IMR-90 (cell line): ENCODE data around the gene PATL2. TPM values are rescaled to one million over a fixed set of nuclear protein-coding genes. Genes with fewer than 3 reads are reported as not detected.
A peak's percentile ranks its signal among the peaks of the same experiment; 100 is the strongest.

Experiments
- ATAC-seq: fragments of 200-7000 bp; cut with Tn5 transposase; 2 replicates; pipeline ENCODE4 v1.9.1; 2020; ENCODE audit warnings: low read depth, mild to moderate bottlenecking, moderate library complexity
- BruUV-seq: library from RNA; stranded (reverse); fragments of 400-500 nt; replicated peaks from 2 replicates; lab custom pipeline; 2021; lab: Mats Ljungman, UMichigan
- CTCF ChIA-PET: fragments of 300-600 bp; formaldehyde crosslinking; extraction: SDS; loops from one replicate; lab custom pipeline; 2021; ENCODE audit warnings: antibody characterized with exemption; lab: Yijun Ruan, JAX
- POLR2A ChIA-PET: fragments of 300-600 bp; sonication (Branson Sonifier 250); formaldehyde crosslinking; loops from one replicate; lab custom pipeline; 2022; ENCODE audit warnings: antibody characterized with exemption; ENCODE audit not compliant: unreplicated experiment; lab: Charles Lee
- DNase-seq: peaks from one replicate; pipeline ENCODE4 v3.0.0; 2013
- H2AFZ ChIP-seq: replicated peaks from 2 replicates; pipeline ENCODE3; 2013; ENCODE audit warnings: low read length, mild to moderate bottlenecking; ENCODE audit not compliant: poor library complexity
- H2AK5ac ChIP-seq: 2 replicates; pipeline ENCODE4 v1.6.1; 2013; ENCODE audit warnings: low read depth, low read length, inconsistent platforms
- H2AK9ac ChIP-seq: replicated peaks from 2 replicates; pipeline ENCODE3; 2013; ENCODE audit warnings: mild to moderate bottlenecking, low read depth, low read length, moderate library complexity; ENCODE audit not compliant: poor library complexity
- H2BK120ac ChIP-seq: 2 replicates; pipeline ENCODE4 v1.6.1; 2013; ENCODE audit warnings: low read depth, low read length, inconsistent platforms
- H2BK15ac ChIP-seq: 3 replicates; pipeline ENCODE4 v1.6.1; 2013; ENCODE audit warnings: low read depth, low read length, inconsistent platforms
- H2BK20ac ChIP-seq: 2 replicates; pipeline ENCODE4 v1.6.1; 2013; ENCODE audit warnings: low read depth, mild to moderate bottlenecking, inconsistent platforms, low read length, moderate library complexity
- H2BK5ac ChIP-seq: 2 replicates; pipeline ENCODE4 v1.6.1; 2013; ENCODE audit warnings: mild to moderate bottlenecking, low read depth, low read length, inconsistent platforms; ENCODE audit not compliant: poor library complexity, severe bottlenecking
- H3K14ac ChIP-seq: replicated peaks from 2 replicates; pipeline ENCODE4 v1.6.1; 2013; ENCODE audit warnings: low read depth, low read length, inconsistent platforms
- H3K18ac ChIP-seq: 2 replicates; pipeline ENCODE4 v1.6.1; 2013; ENCODE audit warnings: low read depth, low read length, control low read depth
- H3K23ac ChIP-seq: 2 replicates; pipeline ENCODE4 v1.6.1; 2013; ENCODE audit warnings: low read depth, low read length, inconsistent platforms
- H3K27ac ChIP-seq: 2 replicates; pipeline ENCODE4 v1.5.1; 2013; ENCODE audit warnings: mild to moderate bottlenecking, control low read depth, low read length; ENCODE audit not compliant: insufficient read depth
- H3K27me3 ChIP-seq: 2 replicates; pipeline ENCODE4 v1.6.1; 2013; ENCODE audit warnings: low read length; ENCODE audit not compliant: control insufficient read depth, insufficient read depth
- H3K36me3 ChIP-seq: 2 replicates; pipeline ENCODE4 v1.6.1; 2013; ENCODE audit warnings: low read length, mixed read lengths; ENCODE audit not compliant: control insufficient read depth, insufficient read depth
- H3K4ac ChIP-seq: 2 replicates; pipeline ENCODE4 v1.6.1; 2013; ENCODE audit warnings: low read depth, low read length, inconsistent platforms
- H3K4me1 ChIP-seq: 2 replicates; pipeline ENCODE4 v1.6.1; 2013; ENCODE audit warnings: low read length, mixed read lengths; ENCODE audit not compliant: control insufficient read depth, insufficient read depth
- H3K4me2 ChIP-seq: 2 replicates; pipeline ENCODE4 v1.6.1; 2013; ENCODE audit warnings: low read depth, mild to moderate bottlenecking, control low read depth, low read length, moderate library complexity
- H3K4me3 ChIP-seq: 2 replicates; pipeline ENCODE4 v1.5.1; 2013; ENCODE audit warnings: low read depth, mild to moderate bottlenecking, control low read depth, low read length, moderate library complexity; ENCODE audit not compliant: insufficient read depth
- H3K56ac ChIP-seq: 2 replicates; pipeline ENCODE4 v1.6.1; 2013; ENCODE audit warnings: low read length, inconsistent platforms; ENCODE audit not compliant: insufficient read depth; ENCODE audit errors: extremely low read depth
- H3K79me1 ChIP-seq, 2 experiments: 2 replicates each; pipeline ENCODE4 v1.6.1; 2013; ENCODE audit warnings: low read length in 2 of 2, inconsistent platforms in 1 of 2, low read depth in 1 of 2
- H3K9ac ChIP-seq: 2 replicates; pipeline ENCODE4 v1.6.1; 2013; ENCODE audit warnings: low read depth, low read length, control low read depth
- H3K9me1 ChIP-seq: 2 replicates; pipeline ENCODE4 v1.6.1; 2013; ENCODE audit warnings: low read length, inconsistent platforms; ENCODE audit not compliant: insufficient read depth
- H3K9me3 ChIP-seq: 2 replicates; pipeline ENCODE4 v1.6.1; 2013; ENCODE audit warnings: low read length; ENCODE audit not compliant: control insufficient read depth, insufficient read depth
- H4K20me1 ChIP-seq: 2 replicates; pipeline ENCODE4 v1.6.1; 2013; ENCODE audit warnings: low read length, inconsistent platforms; ENCODE audit not compliant: insufficient read depth
- H4K5ac ChIP-seq: 2 replicates; pipeline ENCODE4 v1.6.1; 2013; ENCODE audit warnings: mild to moderate bottlenecking, low read depth, low read length, control low read depth
- H4K8ac ChIP-seq, 2 experiments: 2 replicates each; pipeline ENCODE4 v1.6.1; 2013; ENCODE audit warnings: low read depth in 2 of 2, low read length in 2 of 2, control low read depth in 1 of 2, inconsistent platforms in 1 of 2
- H4K91ac ChIP-seq: 2 replicates; pipeline ENCODE4 v1.6.1; 2013; ENCODE audit warnings: low read depth, low read length, inconsistent platforms; ENCODE audit not compliant: insufficient read depth
- MAZ ChIP-seq: IDR thresholded peaks from 2 replicates; pipeline ENCODE4 v1.6.1; 2012; ENCODE audit warnings: low read depth, mild to moderate bottlenecking, low read length, improper control_type of control experiment, moderate library complexity, borderline replicate concordance
- WGBS, 2 experiments: methylation state at CpG; one replicate each; pipeline versions ENCODE4 v1.1.5 to v1.1.7; 2013; ENCODE audit warnings: missing lambda C conversion rate in 2 of 2; ENCODE audit not compliant: insufficient read length in 1 of 2; ENCODE audit errors: extremely low coverage in 2 of 2; 5-methylcytosine and 5-hydroxymethylcytosine counted together
- dilution Hi-C: fragments of 300-500 bp; cut with HindIII; formaldehyde crosslinking; loops from one replicate; pipeline ENCODE4 v1.14.3; 2018; ENCODE audit warnings: low sequenced_read_pairs; ENCODE audit not compliant: unreplicated experiment
- in situ Hi-C: fragments of 300-500 bp; cut with MboI; formaldehyde crosslinking; loops from 3 replicates; pipeline ENCODE4 v1.14.3; 2019; ENCODE audit warnings: low sequenced_read_pairs, inconsistent platforms, mixed read lengths
- intact Hi-C: fragments of 100-400 bp; cut with micrococcal nuclease; formaldehyde crosslinking; loops from 2 replicates; pipeline ENCODE4 v1.10.0; 2022
- polyA plus RNA-seq, 3 experiments: library from polyadenylated mRNA; depleted of rRNA; stranded (reverse); fragments of >200 nt; gene quantifications; 2 replicates each; pipeline ENCODE4 v1.2.3, GENCODE V29; 2012; ENCODE audit warnings: low replicate concordance in 1 of 3
- total RNA-seq: library from RNA; depleted of rRNA; stranded (reverse); fragments of >200 nt; gene quantifications from 2 replicates; pipeline ENCODE4 v1.2.3, GENCODE V29; 2012

PATL2 gene
- total and polyA plus RNA-seq, 2 of the 4 experiments (the other 2 are of a cell fraction): 0.10 TPM; not detected in 1

- H4K8ac ChIP-seq: no peak overlapping the region
- H2AK5ac ChIP-seq: no peak overlapping the region
- no peak overlapping the region for H2AFZ ChIP-seq
- H3K23ac ChIP-seq: no peak overlapping the region
- no peaks in the 10 kb centered on the region for H3K9me3 ChIP-seq
- H4K20me1 ChIP-seq: no peaks in the 10 kb centered on the region
- H3K27me3 ChIP-seq: peaks cover 9% of the 10 kb centered on the region
- H3K56ac ChIP-seq: no peak overlapping the region
- no peak overlapping the region for H3K27ac ChIP-seq
- dilution Hi-C loops: no loop called here
- ATAC-seq (no peak; the same call in 1 of the 2 replicates), DNase-seq (no peak)
- H3K4me3 ChIP-seq: no peak overlapping the region
- no peaks in the 10 kb centered on the region for H3K9me1 ChIP-seq
- no peak overlapping the region for H2BK15ac ChIP-seq
- no peak overlapping the region for H3K9ac ChIP-seq
- H2AK9ac ChIP-seq: no peak overlapping the region
- intact Hi-C loops: no loop called here
- H4K5ac ChIP-seq: no peak overlapping the region
- no peaks in the 10 kb centered on the region for H3K4me1 ChIP-seq
- 0 out of 2 replicates have a peak overlapping the region, but pooled peaks have one; percentile 46 for H3K4me2 ChIP-seq
- WGBS, 2 experiments: 21% methylated on average over 2 of the region's 3 CpGs; no CpG with 5 or more reads in 1 of the 2 experiments
- BruUV-seq: no TSS peak
- CTCF ChIA-PET: no interaction called here
- H3K18ac ChIP-seq: no peak overlapping the region
- TF ChIP-seq MAZ: no peak
- POLR2A ChIA-PET: interaction anchor here (0.6 kb wide), 1 partner anchor 8 kb away, joined by 5 read pairs; no protein-coding TSS in a partner anchor
- in situ Hi-C loops: no loop called here
- no peak overlapping the region for H4K91ac ChIP-seq
- no peaks in the 10 kb centered on the region for H3K79me1 ChIP-seq
- no peaks in the 10 kb centered on the region for H3K36me3 ChIP-seq
- H2BK5ac ChIP-seq: no peak overlapping the region
- no peak overlapping the region for H3K14ac ChIP-seq
- H3K4ac ChIP-seq: no peak overlapping the region
- no peak overlapping the region for H2BK20ac ChIP-seq
- H2BK120ac ChIP-seq: no peak overlapping the region
Measured at GRCh38 chr15:44695294-44695693, 15.8 kb downstream of the PATL2 start.
